Esophagus (tissue), 2 donors: ENCODE results near the gene ANKRD29. TPM values are rescaled to one million over a fixed set of nuclear protein-coding genes. Genes with fewer than 3 reads are reported as not detected.

Source experiments
- H3K27ac ChIP-seq, 2 donors: one replicate each; pipeline ENCODE4 v1.5.1; 2013; ENCODE audit warnings: low read depth in 2 of 2, mild to moderate bottlenecking in 2 of 2, inconsistent platforms in 1 of 2, low read length in 1 of 2, moderate library complexity in 1 of 2
- H3K27me3 ChIP-seq, 2 donors: one replicate each; pipeline ENCODE4 v1.6.1; 2013; ENCODE audit warnings: low read length in 2 of 2, control low read depth in 1 of 2, mild to moderate bottlenecking in 1 of 2; ENCODE audit not compliant: insufficient read depth in 2 of 2, control insufficient read depth in 1 of 2
- H3K36me3 ChIP-seq, 2 donors: one replicate each; pipeline ENCODE4 v1.6.1; 2013; ENCODE audit warnings: low read length in 1 of 2; ENCODE audit not compliant: control insufficient read depth in 2 of 2, insufficient read depth in 2 of 2
- H3K4me1 ChIP-seq, 2 donors: one replicate each; pipeline ENCODE4 v1.6.1; 2013; ENCODE audit warnings: low read length in 1 of 2; ENCODE audit not compliant: control insufficient read depth in 2 of 2, insufficient read depth in 2 of 2
- H3K4me3 ChIP-seq, 2 donors: one replicate each; pipeline ENCODE4 v1.5.1; 2013; ENCODE audit warnings: low read length in 2 of 2, mild to moderate bottlenecking in 2 of 2, low read depth in 1 of 2, moderate library complexity in 1 of 2
- H3K9me3 ChIP-seq, 2 donors: one replicate each; pipeline ENCODE4 v1.6.1; 2013; ENCODE audit warnings: mild to moderate bottlenecking in 2 of 2, low read depth in 1 of 2, low read length in 1 of 2, moderate library complexity in 1 of 2; ENCODE audit not compliant: control insufficient read depth in 2 of 2, insufficient read depth in 1 of 2
- WGBS, 2 donors: extraction: QIAGEN DNeasy Blood & Tissue Kit; methylation state at CpG; one replicate each; pipeline ENCODE4 v1.1.7; 2013; 5-methylcytosine and 5-hydroxymethylcytosine counted together
- polyA plus RNA-seq, 2 donors: library from polyadenylated mRNA; stranded (reverse); fragments of 200-250 nt; gene quantifications; one replicate each; pipeline ENCODE4 v1.2.3, GENCODE V29; 2013
- donor health status: healthy with polysubstance abuse.
- donor health status: Bipolar disorder and iron deficiency.

ANKRD29 gene
- polyA plus RNA-seq, 2 donors: 7.2 to 14.8 TPM

DNA sequence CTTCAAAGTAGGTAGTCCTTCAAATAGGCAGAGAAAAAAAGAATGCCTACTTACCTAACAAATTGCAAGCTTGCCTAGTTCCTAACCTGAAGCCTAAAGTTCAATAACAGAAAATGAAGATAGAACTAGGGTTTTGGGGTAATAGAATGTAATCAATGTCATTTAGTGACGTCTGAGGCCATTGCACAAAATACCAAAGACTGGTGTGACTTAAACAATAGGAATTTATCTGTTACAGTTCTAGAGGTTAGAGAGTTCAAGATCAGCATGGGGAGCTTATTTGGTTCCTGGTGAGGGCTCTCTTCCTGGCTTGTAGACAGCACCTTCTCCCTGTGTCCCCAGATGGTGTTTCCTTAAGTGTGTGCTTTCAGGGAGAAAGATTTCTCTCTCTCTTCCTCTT lies 71.7 kb downstream of the ANKRD29 start:
- no peak overlapping the region for H3K4me3 ChIP-seq
- WGBS, 2 donors: 10 to 37% methylated on average over 1 of the region's 1 CpG
- no peaks in the 10 kb centered on the region for H3K9me3 ChIP-seq
- no peaks in the 10 kb centered on the region for H3K36me3 ChIP-seq
- no peaks in the 10 kb centered on the region for H3K27me3 ChIP-seq
- H3K4me1 ChIP-seq: no peaks in the 10 kb centered on the region
- no peak overlapping the region for H3K27ac ChIP-seq

GRCh38 chr18:23588836-23589560 lies 73.7 kb downstream of the ANKRD29 start:
- Histone ChIP-seq H3K27ac (no peak overlapping the region), H3K4me1 (no peaks in the 10 kb centered on the region), H3K9me3 (no peaks in the 10 kb centered on the region), H3K27me3 (no peaks in the 10 kb centered on the region), H3K4me3 (no peak overlapping the region), H3K36me3 (no peaks in the 10 kb centered on the region)
- WGBS, 2 donors: 52 to 73% methylated on average over 11 of the region's 11 CpGs

DNA sequence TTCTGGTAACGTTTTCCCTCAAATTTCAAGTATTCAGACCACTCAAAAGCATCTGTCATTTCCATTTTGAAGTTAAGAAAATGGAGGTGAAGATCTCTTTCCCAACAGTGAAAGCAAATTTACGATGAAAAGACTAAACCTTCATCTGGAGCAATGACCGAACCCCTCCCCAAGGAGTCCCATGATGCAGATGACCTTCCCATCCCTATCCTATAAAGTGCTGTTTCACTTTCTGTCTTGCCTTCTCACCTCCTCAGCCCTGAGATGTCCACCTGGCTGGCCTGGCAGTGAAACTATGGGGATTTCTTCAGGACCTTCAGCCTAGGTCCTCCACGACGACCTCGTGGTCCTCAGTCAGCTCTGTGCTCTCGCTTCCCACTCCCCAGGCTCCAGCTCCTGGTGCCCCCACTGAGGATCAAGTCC lies 75.5 kb downstream of the ANKRD29 start:
- peaks cover 0 to 2% of the 10 kb centered on the region in 2 donors for H3K4me1 ChIP-seq
- no peaks in the 10 kb centered on the region for H3K9me3 ChIP-seq
- 37 to 39% methylated on average over 7 of the region's 7 CpGs for WGBS, 2 donors
- no peaks in the 10 kb centered on the region for H3K36me3 ChIP-seq
- H3K27me3 ChIP-seq: no peaks in the 10 kb centered on the region
- H3K4me3 ChIP-seq: no peak overlapping the region
- no peak overlapping the region for H3K27ac ChIP-seq

DNA sequence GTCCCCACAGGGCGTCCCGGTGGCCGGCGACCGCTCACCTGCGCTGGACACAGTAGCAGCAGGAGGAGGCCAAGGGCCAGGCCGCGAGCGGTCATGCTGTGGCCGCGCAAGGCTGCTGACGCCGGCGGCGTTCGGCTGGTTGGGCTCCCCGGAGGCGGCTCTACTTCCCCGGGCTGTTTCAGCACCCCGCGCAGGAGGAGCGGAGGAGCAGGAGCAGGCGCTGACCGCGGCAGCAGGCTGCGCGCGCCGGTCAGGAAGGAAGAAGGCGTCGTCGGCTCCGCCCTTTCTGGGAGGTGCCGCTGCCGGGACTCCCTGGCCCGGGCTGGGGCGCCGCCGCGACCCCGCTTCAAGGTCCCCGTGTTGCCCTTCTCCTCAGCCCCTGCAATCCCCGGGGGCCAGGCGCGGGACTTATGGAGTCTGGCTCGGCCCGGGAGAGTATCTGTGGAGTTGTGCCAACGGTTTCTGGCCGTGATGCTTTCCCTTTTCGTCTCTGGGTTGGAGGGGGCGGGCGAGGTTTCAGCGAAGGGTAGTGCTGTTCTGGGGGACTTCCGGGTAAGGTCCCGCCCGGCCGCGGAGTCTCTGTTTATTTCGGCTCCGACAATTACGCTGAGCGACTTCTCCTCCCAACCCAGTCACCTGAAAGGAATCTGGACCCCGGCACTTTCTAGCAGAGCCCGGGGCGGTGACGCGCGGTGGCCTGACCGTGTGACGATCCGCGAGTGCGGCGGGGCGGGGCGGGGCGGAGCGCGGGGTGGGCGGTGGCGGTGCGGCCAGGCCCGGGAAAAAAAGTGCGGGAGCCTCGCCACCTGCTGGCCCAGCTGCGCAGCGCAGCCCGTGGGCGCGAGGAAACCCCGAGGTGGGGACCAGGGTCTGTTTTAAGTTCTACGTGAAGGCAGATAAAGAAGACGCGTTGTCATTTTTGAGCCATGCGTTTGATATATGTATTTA lies 76.2 kb downstream of the ANKRD29 start, which contains the start of gene NPC1:
TSS of gene NPC1 (minus strand) at position 258 of the 948 bp plus-strand sequence. CDS start at position 95, 163 bp downstream.
- Histone ChIP-seq H3K27ac (peak within 1 kb of the TSS; percentile 100), H3K4me1 (peaks cover 0 to 2% of the 10 kb centered on the region in 2 donors), H3K36me3 (no peaks in the 10 kb centered on the region), H3K4me3 (peak within 1 kb of the TSS; percentile 76 to 90), H3K27me3 (no peaks in the 10 kb centered on the region), H3K9me3 (no peaks in the 10 kb centered on the region)
- 0 to 1% methylated on average over 91 to 95 of the region's 95 CpGs for WGBS, 2 donors

DNA sequence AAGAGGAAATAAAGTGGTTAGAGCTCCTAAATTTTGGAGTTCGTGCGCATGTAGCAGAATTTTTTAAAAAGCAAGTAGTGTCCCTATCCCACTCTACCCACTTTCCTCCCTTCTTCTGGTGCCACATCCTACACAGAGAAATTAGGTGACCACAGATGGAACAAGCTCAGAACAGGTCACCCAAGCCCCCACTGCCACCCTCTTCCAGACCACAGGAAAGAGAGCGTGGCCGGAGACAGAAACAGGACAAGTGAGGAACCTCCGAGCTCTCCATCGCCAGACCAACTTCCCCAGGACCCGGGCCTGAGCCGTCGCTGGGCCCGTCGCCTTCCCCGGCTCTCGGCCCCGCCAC lies 76.8 kb downstream of the ANKRD29 start:
- H3K4me1 ChIP-seq: peaks cover 0 to 2% of the 10 kb centered on the region in 2 donors
- peak overlapping the region; percentile 76 to 90 for H3K4me3 ChIP-seq
- no peaks in the 10 kb centered on the region for H3K9me3 ChIP-seq
- no peaks in the 10 kb centered on the region for H3K36me3 ChIP-seq
- 1% methylated on average over 14 of the region's 14 CpGs for WGBS, 2 donors
- peak overlapping the region; percentile 100 for H3K27ac ChIP-seq
- H3K27me3 ChIP-seq: no peaks in the 10 kb centered on the region

DNA sequence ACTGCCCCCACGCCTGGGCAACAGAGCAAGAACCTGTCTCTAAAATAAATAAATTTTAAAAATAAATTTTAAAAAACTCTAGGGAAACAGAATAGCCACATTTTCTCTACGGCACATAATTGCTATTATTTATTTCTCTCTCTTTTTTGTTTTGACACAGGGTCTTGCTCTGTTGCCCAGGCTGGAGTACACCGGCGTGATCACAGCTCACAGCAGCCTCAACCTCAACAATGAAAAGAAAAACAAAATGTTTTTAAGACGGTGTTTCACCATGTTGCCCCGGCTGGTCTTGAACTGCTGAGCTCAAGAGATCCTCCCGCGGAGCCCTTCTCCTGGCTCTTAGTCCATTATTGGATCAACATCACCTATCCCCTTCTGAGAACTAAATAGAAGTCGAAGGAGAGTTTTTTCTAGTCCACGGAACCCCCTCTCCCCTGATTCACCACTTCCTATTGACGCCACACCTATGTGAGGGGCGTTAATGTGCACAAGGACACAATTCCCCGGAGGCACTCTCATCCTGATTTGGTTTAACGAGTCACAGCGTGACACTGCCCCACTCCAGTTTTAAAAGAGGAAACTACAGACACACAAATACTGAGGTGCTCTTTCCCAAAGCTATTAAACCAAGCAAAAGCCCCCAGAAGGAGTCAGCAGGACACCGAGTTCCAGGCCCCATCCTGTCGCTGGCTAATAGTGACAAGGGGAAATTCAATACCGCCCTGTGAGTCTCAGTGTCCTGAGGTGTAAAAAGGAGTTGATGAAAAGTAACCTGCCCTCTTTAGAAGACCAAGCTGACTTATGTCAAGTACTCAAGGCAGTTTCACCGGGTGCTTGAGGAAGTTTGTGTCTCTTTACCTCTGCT lies 77.5 kb downstream of the ANKRD29 start:
- H3K4me3 ChIP-seq: peak overlapping the region; percentile 76 to 90
- H3K4me1 ChIP-seq: peaks cover 2 to 5% of the 10 kb centered on the region in 2 donors
- H3K27me3 ChIP-seq: no peaks in the 10 kb centered on the region
- no peaks in the 10 kb centered on the region for H3K36me3 ChIP-seq
- H3K27ac ChIP-seq: peak overlapping the region; percentile 100
- no peaks in the 10 kb centered on the region for H3K9me3 ChIP-seq
- WGBS, 2 donors: 31 to 33% methylated on average over 19 of the region's 19 CpGs

- Histone ChIP-seq H3K27me3 (no peaks in the 10 kb centered on the region), H3K27ac (peak overlapping the region in 1 of 2 donors; percentile 61), H3K36me3 (no peaks in the 10 kb centered on the region), H3K4me1 (peaks cover 2 to 5% of the 10 kb centered on the region in 2 donors), H3K9me3 (no peaks in the 10 kb centered on the region), H3K4me3 (peak overlapping the region in 1 of 2 donors; percentile 90)
- 87 to 88% methylated on average over 13 of the region's 13 CpGs for WGBS, 2 donors
Measured at GRCh38 chr18:23584019-23584983, 78.4 kb downstream of the ANKRD29 start.

- H3K9me3 ChIP-seq: no peaks in the 10 kb centered on the region
- 83 to 88% methylated on average over 5 of the region's 5 CpGs for WGBS, 2 donors
Measured at GRCh38 chr18:23583071-23583865, 79.4 kb downstream of the ANKRD29 start.

More at GRCh38 chr18:23583071-23583865, 79.4 kb downstream of the ANKRD29 start:
- H3K4me3 ChIP-seq: peak overlapping the region in 1 of 2 donors; percentile 90
- peaks cover 3 to 10% of the 10 kb centered on the region in 2 donors for H3K4me1 ChIP-seq
- H3K36me3 ChIP-seq: no peaks in the 10 kb centered on the region
- no peaks in the 10 kb centered on the region for H3K27me3 ChIP-seq
- H3K27ac ChIP-seq: no peak overlapping the region
